GM21576 (cell line): ENCODE measurements around the gene LARP7.
"Not testable (repeated sequence)": the region's sequence is repeated elsewhere in the genome, so short reads cannot be mapped to it uniquely, and the experiment has no call there.

ENCODE experiments used
- ATAC-seq: cut with Tn5 transposase; IDR thresholded peaks from one replicate; pipeline ENCODE4 v1.9.1; 2021; ENCODE audit warnings: mild to moderate bottlenecking, moderate library complexity; ENCODE audit not compliant: unreplicated experiment

Gene LARP7

GRCh38 chr4:112649055-112649408 lies 12.1 kb downstream of the LARP7 start:
- no peak for ATAC-seq

- no peak for ATAC-seq
Observed at GRCh38 chr4:112650332-112650731, 13.4 kb downstream of the LARP7 start.

GRCh38 chr4:112651641-112652040 lies 14.7 kb downstream of the LARP7 start:
- ATAC-seq, result no peak

- ATAC-seq, result no peak
Observed at GRCh38 chr4:112652216-112652615, 15.3 kb downstream of the LARP7 start.

- ATAC-seq, result no peak
Observed at GRCh38 chr4:112655270-112655669, 18.3 kb downstream of the LARP7 start.

GRCh38 chr4:112656115-112656514 lies 19.2 kb downstream of the LARP7 start:
- ATAC-seq, result not testable (repeated sequence)

- no peak for ATAC-seq
Observed at GRCh38 chr4:112664611-112665010, 27.7 kb downstream of the LARP7 start.

GRCh38 chr4:112668131-112668530 lies 31.2 kb downstream of the LARP7 start:
- no peak for ATAC-seq

GRCh38 chr4:112673076-112673475 lies 36.1 kb downstream of the LARP7 start:
- ATAC-seq, result no peak

- ATAC-seq, result no peak
Observed at GRCh38 chr4:112673686-112674085, 36.7 kb downstream of the LARP7 start.

GRCh38 chr4:112674376-112674775 lies 37.4 kb downstream of the LARP7 start:
- ATAC-seq, result no peak

- ATAC-seq, result no peak
Observed at GRCh38 chr4:112677519-112678091, 40.7 kb downstream of the LARP7 start.

- no peak for ATAC-seq
Observed at GRCh38 chr4:112680996-112681395, 44.1 kb downstream of the LARP7 start.

GRCh38 chr4:112693507-112693906 lies 56.6 kb downstream of the LARP7 start:
- no peak for ATAC-seq

- ATAC-seq, result no peak
Observed at GRCh38 chr4:112700679-112701078, 63.7 kb downstream of the LARP7 start.

GRCh38 chr4:112702892-112703291 lies 65.9 kb downstream of the LARP7 start:
- ATAC-seq, result no peak

GRCh38 chr4:112704322-112704721 lies 67.4 kb downstream of the LARP7 start:
- ATAC-seq, result no peak

GRCh38 chr4:112704991-112705845 lies 68.3 kb downstream of the LARP7 start:
- peak; percentile 26 for ATAC-seq

- peak; percentile 40 for ATAC-seq
Observed at GRCh38 chr4:112705891-112706839, 69.2 kb downstream of the LARP7 start.

- ATAC-seq, result no peak
Observed at GRCh38 chr4:112706840-112707207, 69.9 kb downstream of the LARP7 start.
